Upper lobe of right lung (tissue), 1 donor: ENCODE results near the gene NDUFS2. TPM values are rescaled to one million over a fixed set of nuclear protein-coding genes. Genes with fewer than 3 reads are reported as not detected.
A peak's percentile ranks its signal among the peaks of the same experiment; 100 is the strongest.

ENCODE experiments used
- ATAC-seq: fragments of 200-7000 bp; cut with Tn5 transposase; one replicate; pipeline ENCODE4 v1.9.1; 2020; ENCODE audit warnings: mild to moderate bottlenecking, moderate library complexity
- DNase-seq: peaks from one replicate; pipeline ENCODE4 v3.0.0-alpha.2; 2020
- H3K27ac ChIP-seq: fragments of 200-600 bp; one replicate; pipeline ENCODE4 v1.8.0; 2022
- H3K27me3 ChIP-seq: fragments of 200-600 bp; one replicate; pipeline ENCODE4 v1.8.0; 2022; ENCODE audit warnings: mild to moderate bottlenecking
- H3K36me3 ChIP-seq: fragments of 200-600 bp; one replicate; pipeline ENCODE4 v1.8.0; 2022
- H3K4me1 ChIP-seq: fragments of 200-600 bp; one replicate; pipeline ENCODE4 v1.8.0; 2022
- H3K4me3 ChIP-seq: fragments of 200-600 bp; one replicate; pipeline ENCODE4 v1.8.0; 2022; ENCODE audit warnings: mild to moderate bottlenecking
- H3K9me3 ChIP-seq: fragments of 200-600 bp; one replicate; pipeline ENCODE4 v1.8.0; 2022
- intact Hi-C: fragments of 100-400 bp; cut with DNase I; formaldehyde crosslinking; loops from one replicate; pipeline ENCODE4 v1.11.0; 2022
- total RNA-seq: library from RNA; stranded (reverse); fragmentation: NEBNext Ultra II Directional; extraction: Animal tissue kit (Norgen Biotek cat#: 25700); gene quantifications from one replicate; pipeline ENCODE4 v1.2.1, GENCODE V29; 2021
- TF ChIP-seq, protein P1 (sequence below): fragments of 200-600 bp; IDR thresholded peaks from one replicate; pipeline ENCODE4 v1.8.0; 2022; ENCODE audit warnings: antibody characterized with exemption
- donor health status: DM: no; HTN: yes; CAD: no; lungs with severe emphysema.

The NDUFS2 gene
- total RNA-seq, 1 donor from 2014 or later: 66.9 TPM

DNA sequence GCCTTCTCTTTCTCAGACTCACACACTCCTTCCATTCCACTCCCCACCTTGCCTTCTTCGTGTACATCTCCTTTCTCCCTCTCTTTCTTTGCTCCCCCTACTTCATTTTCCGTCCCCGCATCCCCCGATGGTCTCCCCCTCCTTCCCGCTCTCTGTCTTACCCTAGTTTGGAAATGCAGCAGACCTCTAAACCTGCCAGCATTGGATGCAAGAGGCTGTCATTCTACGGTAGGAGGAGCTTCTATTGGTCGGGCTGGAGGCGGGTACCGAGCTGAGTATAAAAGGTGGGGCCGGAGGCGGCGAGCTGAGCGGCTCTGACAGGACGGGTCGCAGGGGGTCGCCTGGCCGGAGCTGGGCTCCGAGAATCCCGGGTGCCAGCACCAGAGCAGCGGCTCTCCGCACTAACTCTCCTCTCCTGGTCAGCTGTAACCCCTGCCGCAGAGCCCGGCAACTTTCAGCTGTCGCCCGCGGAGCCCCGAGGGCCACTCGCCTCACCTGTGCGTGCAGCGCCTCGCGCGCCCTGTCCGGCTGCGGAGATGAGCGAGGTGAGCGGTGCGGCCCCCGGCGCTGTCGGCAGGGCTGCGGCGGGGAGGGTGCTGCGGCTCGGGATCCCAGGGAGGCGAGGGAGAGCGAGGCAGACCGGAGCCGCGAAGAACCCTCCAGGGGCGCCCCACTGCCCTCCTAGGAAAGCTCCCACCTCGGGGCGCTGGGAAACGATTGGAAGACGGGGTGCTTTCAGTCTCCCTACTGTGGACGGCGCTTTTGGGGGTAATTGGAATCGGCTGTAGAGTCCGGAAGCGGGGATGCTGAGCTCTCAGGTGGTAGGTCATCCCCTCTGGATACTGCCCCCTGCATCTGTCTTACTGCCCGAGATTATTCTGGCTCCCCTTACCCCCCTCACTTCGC is 56.5 kb downstream of the NDUFS2 start, which contains the start of gene PCP4L1:
TSS of gene PCP4L1 (plus strand) at position 307 of the 906 bp plus-strand sequence. CDS start at position 537, 230 bp downstream.
- Histone ChIP-seq H3K27me3 (peaks cover 29% of the 10 kb centered on the region), H3K9me3 (no peaks in the 10 kb centered on the region), H3K36me3 (no peaks in the 10 kb centered on the region), H3K27ac (no peak within 1 kb of the TSS), H3K4me1 (no peaks in the 10 kb centered on the region), H3K4me3 (peak within 1 kb of the TSS; percentile 43)
- DNase-seq (peak; percentile 84), ATAC-seq (peak; percentile 95)
- TF ChIP-seq, protein P1, sequence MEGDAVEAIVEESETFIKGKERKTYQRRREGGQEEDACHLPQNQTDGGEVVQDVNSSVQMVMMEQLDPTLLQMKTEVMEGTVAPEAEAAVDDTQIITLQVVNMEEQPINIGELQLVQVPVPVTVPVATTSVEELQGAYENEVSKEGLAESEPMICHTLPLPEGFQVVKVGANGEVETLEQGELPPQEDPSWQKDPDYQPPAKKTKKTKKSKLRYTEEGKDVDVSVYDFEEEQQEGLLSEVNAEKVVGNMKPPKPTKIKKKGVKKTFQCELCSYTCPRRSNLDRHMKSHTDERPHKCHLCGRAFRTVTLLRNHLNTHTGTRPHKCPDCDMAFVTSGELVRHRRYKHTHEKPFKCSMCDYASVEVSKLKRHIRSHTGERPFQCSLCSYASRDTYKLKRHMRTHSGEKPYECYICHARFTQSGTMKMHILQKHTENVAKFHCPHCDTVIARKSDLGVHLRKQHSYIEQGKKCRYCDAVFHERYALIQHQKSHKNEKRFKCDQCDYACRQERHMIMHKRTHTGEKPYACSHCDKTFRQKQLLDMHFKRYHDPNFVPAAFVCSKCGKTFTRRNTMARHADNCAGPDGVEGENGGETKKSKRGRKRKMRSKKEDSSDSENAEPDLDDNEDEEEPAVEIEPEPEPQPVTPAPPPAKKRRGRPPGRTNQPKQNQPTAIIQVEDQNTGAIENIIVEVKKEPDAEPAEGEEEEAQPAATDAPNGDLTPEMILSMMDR: no peak
- intact Hi-C loops: no loop called here

DNA sequence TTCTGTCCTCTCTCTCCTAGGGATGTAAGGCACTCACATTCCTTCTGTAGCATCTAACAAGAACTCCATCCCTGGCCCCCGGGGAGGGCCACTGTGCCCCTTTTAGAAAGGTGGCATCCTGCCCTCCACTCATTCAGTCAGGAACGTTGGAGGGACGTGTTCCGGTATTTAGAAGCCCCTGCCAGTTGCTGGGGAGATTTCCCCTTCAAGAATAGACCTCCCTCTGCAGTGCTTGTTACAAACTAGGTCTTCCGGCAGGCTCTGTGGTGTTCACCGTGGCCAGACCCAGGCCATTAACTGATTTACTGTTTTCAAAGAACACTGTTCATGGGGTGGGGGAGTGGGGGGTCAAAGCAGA is 57.2 kb downstream of the NDUFS2 start:
- TF ChIP-seq, protein P1: no peak
- peaks cover 29% of the 10 kb centered on the region for H3K27me3 ChIP-seq

GRCh38 chr1:161259765-161260164 is 57.6 kb downstream of the NDUFS2 start:
- Histone ChIP-seq H3K36me3 (no peaks in the 10 kb centered on the region), H3K4me3 (no peak overlapping the region), H3K4me1 (no peaks in the 10 kb centered on the region), H3K9me3 (no peaks in the 10 kb centered on the region), H3K27ac (no peak overlapping the region), H3K27me3 (peaks cover 29% of the 10 kb centered on the region)
- TF ChIP-seq, protein P1: no peak
- ATAC-seq (no peak), DNase-seq (no peak)
- intact Hi-C loops: no loop called here

More for the DNA sequence above, 57.2 kb downstream of the NDUFS2 start:
- DNase-seq (no peak), ATAC-seq (no peak)
- Histone ChIP-seq H3K4me3 (peak overlapping the region; percentile 43), H3K36me3 (no peaks in the 10 kb centered on the region), H3K27ac (no peak overlapping the region), H3K9me3 (no peaks in the 10 kb centered on the region), H3K4me1 (no peaks in the 10 kb centered on the region)
- intact Hi-C loops: no loop called here

GRCh38 chr1:161260376-161261260 is 58.5 kb downstream of the NDUFS2 start:
- H3K4me1 ChIP-seq: no peaks in the 10 kb centered on the region
- peak; percentile 66 for ATAC-seq
- no peak for DNase-seq
- peaks cover 29% of the 10 kb centered on the region for H3K27me3 ChIP-seq
- TF ChIP-seq, protein P1: no peak
- no peaks in the 10 kb centered on the region for H3K9me3 ChIP-seq
- no peak overlapping the region for H3K4me3 ChIP-seq
- intact Hi-C loops: no loop called here
- H3K27ac ChIP-seq: no peak overlapping the region
- H3K36me3 ChIP-seq: no peaks in the 10 kb centered on the region

- Histone ChIP-seq H3K27me3 (peaks cover 29% of the 10 kb centered on the region), H3K4me1 (no peaks in the 10 kb centered on the region), H3K9me3 (no peaks in the 10 kb centered on the region), H3K27ac (no peak overlapping the region), H3K4me3 (no peak overlapping the region), H3K36me3 (no peaks in the 10 kb centered on the region)
- ATAC-seq (no peak), DNase-seq (no peak)
- TF ChIP-seq, protein P1: no peak
- intact Hi-C loops: no loop called here
Observed at GRCh38 chr1:161261261-161262235, 59.4 kb downstream of the NDUFS2 start.
